Uterus (tissue), 2 donors: Measurements from ENCODE around the gene MMADHC.

Experiments used
- POLR2A ChIP-seq, 2 donors: fragments of 450-650 bp; IDR thresholded peaks; one replicate each; pipeline ENCODE4 v1.6.1; 2016; ENCODE audit warnings: antibody characterized with exemption in 2 of 2, mild to moderate bottlenecking in 1 of 2, moderate library complexity in 1 of 2
- TF ChIP-seq, protein P1 (sequence below), 4 experiments: fragments of 200-600 bp in 2 of 4; fragments of 450-650 bp in 2 of 4; sonication (generic) in 2 of 4; IDR thresholded peaks; one replicate each; pipeline ENCODE4 v1.5.1; 2016 to 2019; ENCODE audit warnings: antibody characterized with exemption in 4 of 4, mild to moderate bottlenecking in 2 of 4, moderate library complexity in 1 of 4

DNA sequence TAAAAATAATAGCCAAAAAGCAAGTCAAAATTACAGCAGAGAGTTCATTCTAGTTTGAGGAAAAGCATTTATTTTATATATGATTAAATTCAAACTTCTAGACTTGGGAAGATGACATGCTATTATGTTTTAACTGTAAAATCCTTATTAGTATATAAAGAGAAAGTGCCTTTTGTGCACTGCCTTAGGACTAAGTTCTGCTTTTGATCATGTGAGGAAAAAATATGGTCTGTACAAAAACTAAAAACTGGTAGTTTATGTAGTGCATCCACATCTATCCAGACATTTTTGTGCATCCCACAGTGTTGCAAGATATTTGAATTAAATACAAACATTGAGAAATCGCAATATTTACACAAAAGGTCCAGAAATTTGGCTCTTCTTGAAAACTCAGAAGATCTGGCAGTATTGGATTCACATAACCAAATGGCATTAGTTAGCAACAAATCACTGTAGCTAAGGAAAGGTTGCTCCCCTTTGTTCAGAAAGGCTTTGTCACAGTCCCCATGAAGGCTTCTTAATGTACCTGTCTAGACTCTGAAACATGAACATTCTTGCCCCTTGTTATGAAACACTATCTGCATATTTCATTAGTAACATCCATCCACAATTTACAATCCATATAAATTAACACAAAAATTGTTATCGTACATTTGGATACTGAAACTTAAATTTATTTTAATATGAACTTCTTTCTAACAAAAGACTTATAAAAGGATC lies 2.2 kb downstream of the MMADHC start:
- TF ChIP-seq, protein P1, sequence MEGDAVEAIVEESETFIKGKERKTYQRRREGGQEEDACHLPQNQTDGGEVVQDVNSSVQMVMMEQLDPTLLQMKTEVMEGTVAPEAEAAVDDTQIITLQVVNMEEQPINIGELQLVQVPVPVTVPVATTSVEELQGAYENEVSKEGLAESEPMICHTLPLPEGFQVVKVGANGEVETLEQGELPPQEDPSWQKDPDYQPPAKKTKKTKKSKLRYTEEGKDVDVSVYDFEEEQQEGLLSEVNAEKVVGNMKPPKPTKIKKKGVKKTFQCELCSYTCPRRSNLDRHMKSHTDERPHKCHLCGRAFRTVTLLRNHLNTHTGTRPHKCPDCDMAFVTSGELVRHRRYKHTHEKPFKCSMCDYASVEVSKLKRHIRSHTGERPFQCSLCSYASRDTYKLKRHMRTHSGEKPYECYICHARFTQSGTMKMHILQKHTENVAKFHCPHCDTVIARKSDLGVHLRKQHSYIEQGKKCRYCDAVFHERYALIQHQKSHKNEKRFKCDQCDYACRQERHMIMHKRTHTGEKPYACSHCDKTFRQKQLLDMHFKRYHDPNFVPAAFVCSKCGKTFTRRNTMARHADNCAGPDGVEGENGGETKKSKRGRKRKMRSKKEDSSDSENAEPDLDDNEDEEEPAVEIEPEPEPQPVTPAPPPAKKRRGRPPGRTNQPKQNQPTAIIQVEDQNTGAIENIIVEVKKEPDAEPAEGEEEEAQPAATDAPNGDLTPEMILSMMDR (IDR thresholded peaks at IDR 0.05), result no peak
- TF ChIP-seq POLR2A (IDR thresholded peaks at IDR 0.05), result no peak
